ENCODE results near the gene KMT2E. TPM values are rescaled to one million over a fixed set of nuclear protein-coding genes. Genes with fewer than 3 reads are reported as not detected.

KMT2E gene
- total RNA-seq, 6 experiments from 2014 or later = 39.7 to 53.4 (median 50.1) TPM

- Mint-ChIP-seq H3K27me3 (ENCODE audit: insufficient read depth) (no peaks in the 10 kb centered on the region; the same call in 1 of the 2 replicates), H3K36me3 (ENCODE audit: low read depth) (peaks cover 16% of the 10 kb centered on the region), H3K4me3 (peak overlapping the region; percentile 36; the same call in 1 of the 2 replicates), H3K4me1 (ENCODE audit: low read depth) (peaks cover 25% of the 10 kb centered on the region), H3K27ac (peak overlapping the region; percentile 69), H3K9me3 (no peaks in the 10 kb centered on the region)
- DNase-seq = peak; percentile 10
- no peak for TF ChIP-seq CTCF (IDR thresholded peaks at IDR 0.05)
Observed at GRCh38 chr7:105149827-105150226, 135.8 kb downstream of the KMT2E start.

- Mint-ChIP-seq H3K4me1 (ENCODE audit: low read depth) (peaks cover 20% of the 10 kb centered on the region), H3K27me3 (ENCODE audit: insufficient read depth) (no peaks in the 10 kb centered on the region; the same call in 1 of the 2 replicates), H3K27ac (no peak overlapping the region), H3K9me3 (no peaks in the 10 kb centered on the region), H3K4me3 (no peak overlapping the region), H3K36me3 (ENCODE audit: low read depth) (peaks cover 16% of the 10 kb centered on the region)
- TF ChIP-seq CTCF (IDR thresholded peaks at IDR 0.05) = no peak
- DNase-seq = no peak
Observed at GRCh38 chr7:105151152-105151551, 137.1 kb downstream of the KMT2E start.

GRCh38 chr7:105153531-105153930 lies 139.5 kb downstream of the KMT2E start:
- Mint-ChIP-seq H3K9me3 (no peaks in the 10 kb centered on the region), H3K4me1 (ENCODE audit: low read depth) (peaks cover 20% of the 10 kb centered on the region), H3K27me3 (ENCODE audit: insufficient read depth) (no peaks in the 10 kb centered on the region; the same call in 1 of the 2 replicates), H3K4me3 (no peak overlapping the region), H3K36me3 (ENCODE audit: low read depth) (peaks cover 5% of the 10 kb centered on the region; the same call in 1 of the 2 replicates), H3K27ac (no peak overlapping the region)
- DNase-seq = no peak
- TF ChIP-seq CTCF (IDR thresholded peaks at IDR 0.05) = no peak

- Mint-ChIP-seq H3K36me3 (ENCODE audit: low read depth) (peaks cover 4% of the 10 kb centered on the region; the same call in 1 of the 2 replicates), H3K4me3 (no peak overlapping the region), H3K27me3 (ENCODE audit: insufficient read depth) (no peaks in the 10 kb centered on the region; the same call in 1 of the 2 replicates), H3K9me3 (no peaks in the 10 kb centered on the region), H3K27ac (no peak overlapping the region), H3K4me1 (ENCODE audit: low read depth) (peaks cover 18% of the 10 kb centered on the region)
- no peak for TF ChIP-seq CTCF (IDR thresholded peaks at IDR 0.05)
- no peak for DNase-seq
Observed at GRCh38 chr7:105154084-105154483, 140.1 kb downstream of the KMT2E start.

GRCh38 chr7:105156731-105157130 lies 142.7 kb downstream of the KMT2E start:
- no peak overlapping the region for H3K27ac Mint-ChIP-seq
- TF ChIP-seq CTCF (IDR thresholded peaks at IDR 0.05) = no peak
- H3K36me3 Mint-ChIP-seq (ENCODE audit: low read depth) = peaks cover 4% of the 10 kb centered on the region; the same call in 1 of the 2 replicates
- no peak for DNase-seq
- H3K27me3 Mint-ChIP-seq (ENCODE audit: insufficient read depth) = no peaks in the 10 kb centered on the region; the same call in 1 of the 2 replicates
- no peak overlapping the region for H3K4me3 Mint-ChIP-seq
- H3K9me3 Mint-ChIP-seq = no peaks in the 10 kb centered on the region
- no peaks in the 10 kb centered on the region for H3K4me1 Mint-ChIP-seq (ENCODE audit: low read depth)
